ENCODE data around the gene NPW.

Gene NPW

DNA sequence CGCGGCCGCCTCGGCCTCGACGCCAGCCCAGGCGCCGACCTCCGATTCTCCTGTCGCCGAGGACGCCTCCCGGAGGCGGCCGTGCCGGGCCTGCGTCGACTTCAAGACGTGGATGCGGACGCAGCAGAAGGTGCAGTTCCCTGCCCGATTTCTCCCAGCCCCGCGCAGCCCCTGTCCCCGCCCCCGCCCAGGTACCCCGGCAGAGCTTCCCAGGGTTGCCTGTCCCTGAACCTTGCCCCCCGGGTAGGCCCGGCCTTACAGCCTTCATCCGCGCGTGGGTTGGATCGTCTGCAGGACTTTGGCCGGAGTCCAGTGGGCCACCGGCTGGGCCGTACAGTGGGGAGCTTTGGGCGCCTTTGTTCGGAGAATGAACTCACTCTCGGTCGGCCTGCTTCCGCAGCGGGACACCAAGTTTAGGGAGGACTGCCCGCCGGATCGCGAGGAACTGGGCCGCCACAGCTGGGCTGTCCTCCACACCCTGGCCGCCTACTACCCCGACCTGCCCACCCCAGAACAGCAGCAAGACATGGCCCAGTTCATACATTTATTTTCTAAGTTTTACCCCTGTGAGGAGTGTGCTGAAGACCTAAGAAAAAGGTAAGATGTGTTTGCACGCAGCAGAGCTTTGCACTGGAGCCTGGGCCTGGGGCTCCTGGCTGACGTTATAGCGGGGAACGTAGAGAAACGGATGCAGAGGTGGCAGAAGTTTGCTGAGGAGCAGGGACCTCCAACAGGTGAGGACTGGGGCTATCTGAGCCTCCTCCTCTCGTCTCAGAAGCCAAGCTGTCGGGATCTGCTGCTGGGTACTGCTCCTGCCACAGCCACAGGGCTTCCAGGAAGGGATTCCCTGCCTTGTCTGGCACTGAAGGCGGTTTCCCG lies 35.0 kb upstream of the NPW start:
- TF ChIP-seq, protein P1, sequence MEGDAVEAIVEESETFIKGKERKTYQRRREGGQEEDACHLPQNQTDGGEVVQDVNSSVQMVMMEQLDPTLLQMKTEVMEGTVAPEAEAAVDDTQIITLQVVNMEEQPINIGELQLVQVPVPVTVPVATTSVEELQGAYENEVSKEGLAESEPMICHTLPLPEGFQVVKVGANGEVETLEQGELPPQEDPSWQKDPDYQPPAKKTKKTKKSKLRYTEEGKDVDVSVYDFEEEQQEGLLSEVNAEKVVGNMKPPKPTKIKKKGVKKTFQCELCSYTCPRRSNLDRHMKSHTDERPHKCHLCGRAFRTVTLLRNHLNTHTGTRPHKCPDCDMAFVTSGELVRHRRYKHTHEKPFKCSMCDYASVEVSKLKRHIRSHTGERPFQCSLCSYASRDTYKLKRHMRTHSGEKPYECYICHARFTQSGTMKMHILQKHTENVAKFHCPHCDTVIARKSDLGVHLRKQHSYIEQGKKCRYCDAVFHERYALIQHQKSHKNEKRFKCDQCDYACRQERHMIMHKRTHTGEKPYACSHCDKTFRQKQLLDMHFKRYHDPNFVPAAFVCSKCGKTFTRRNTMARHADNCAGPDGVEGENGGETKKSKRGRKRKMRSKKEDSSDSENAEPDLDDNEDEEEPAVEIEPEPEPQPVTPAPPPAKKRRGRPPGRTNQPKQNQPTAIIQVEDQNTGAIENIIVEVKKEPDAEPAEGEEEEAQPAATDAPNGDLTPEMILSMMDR (IDR thresholded peaks at IDR 0.05; ENCODE audit: low read depth, low read length) = no peak
- TF ChIP-seq MAX (IDR thresholded peaks at IDR 0.05; ENCODE audit: low read depth, low read length) (no peak), MYC (IDR thresholded peaks at IDR 0.05; ENCODE audit: low read depth, low read length) (no peak), POLR2A (IDR thresholded peaks at IDR 0.05; ENCODE audit: extremely low read depth, insufficient read length) (no peak)
- peak overlapping the region; percentile 68 for H3K4me3 ChIP-seq (ENCODE audit: low read depth, low read length)
- no peak for DNase-seq (ENCODE audit: low read depth)

DNA sequence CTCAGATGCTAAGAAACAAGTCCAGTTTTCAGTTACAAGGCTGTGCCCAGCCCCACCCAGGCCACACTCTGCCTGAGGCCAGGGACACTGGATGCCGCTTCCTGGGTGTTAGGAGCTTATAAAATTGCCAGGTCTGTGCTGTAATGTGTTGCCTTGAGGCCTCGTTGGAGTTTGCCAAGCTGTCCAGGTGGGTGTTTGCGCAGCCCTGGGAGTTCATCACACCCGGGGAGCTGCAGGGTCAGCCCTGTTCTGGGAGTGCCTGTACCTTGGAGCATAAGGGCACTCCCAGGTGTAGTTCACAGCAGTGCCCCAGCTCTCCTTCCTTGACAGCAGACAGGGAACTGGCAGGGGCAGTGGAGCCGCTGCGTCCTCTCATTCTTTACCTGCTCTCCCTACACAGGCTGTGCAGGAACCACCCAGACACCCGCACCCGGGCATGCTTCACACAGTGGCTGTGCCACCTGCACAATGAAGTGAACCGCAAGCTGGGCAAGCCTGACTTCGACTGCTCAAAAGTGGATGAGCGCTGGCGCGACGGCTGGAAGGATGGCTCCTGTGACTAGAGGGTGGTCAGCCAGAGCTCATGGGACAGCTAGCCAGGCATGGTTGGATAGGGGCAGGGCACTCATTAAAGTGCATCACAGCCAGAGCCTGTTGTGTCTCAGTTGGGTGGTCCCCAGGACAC lies 34.0 kb upstream of the NPW start:
- peak overlapping the region; percentile 68 for H3K4me3 ChIP-seq (ENCODE audit: low read depth, low read length)
- TF ChIP-seq POLR2A (IDR thresholded peaks at IDR 0.05; ENCODE audit: extremely low read depth, insufficient read length) = no peak
- no peak for TF ChIP-seq MYC (IDR thresholded peaks at IDR 0.05; ENCODE audit: low read depth, low read length)
- no peak for TF ChIP-seq MAX (IDR thresholded peaks at IDR 0.05; ENCODE audit: low read depth, low read length)
- TF ChIP-seq, protein P1 (IDR thresholded peaks at IDR 0.05; ENCODE audit: low read depth, low read length) = no peak

DNA sequence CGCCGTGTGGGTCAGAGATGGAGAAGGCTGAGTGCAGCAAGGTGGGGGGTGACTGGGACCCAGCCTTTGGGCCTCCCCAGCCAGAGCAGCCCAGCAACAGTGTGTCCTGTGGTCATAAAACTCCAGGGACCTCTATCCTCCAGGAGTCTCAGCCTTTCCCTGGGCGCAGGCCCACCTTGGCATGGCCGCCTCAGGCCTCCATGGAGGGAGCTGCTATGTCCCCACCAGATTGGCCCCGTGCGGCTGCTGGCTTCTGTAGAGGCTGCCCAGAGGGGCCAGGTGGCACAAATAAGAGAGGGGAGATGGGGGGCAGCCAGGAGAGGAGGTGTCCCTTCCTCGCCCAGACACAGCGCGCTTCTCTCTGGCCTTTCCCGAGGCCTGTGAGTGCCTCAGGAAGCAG lies 32.4 kb upstream of the NPW start:
- no peak overlapping the region for H3K4me3 ChIP-seq (ENCODE audit: low read depth, low read length)
- TF ChIP-seq MYC (IDR thresholded peaks at IDR 0.05; ENCODE audit: low read depth, low read length) (no peak), MAX (IDR thresholded peaks at IDR 0.05; ENCODE audit: low read depth, low read length) (no peak), POLR2A (IDR thresholded peaks at IDR 0.05; ENCODE audit: extremely low read depth, insufficient read length) (no peak)
- TF ChIP-seq, protein P1 (IDR thresholded peaks at IDR 0.05; ENCODE audit: low read depth, low read length) = no peak
- DNase-seq (ENCODE audit: low read depth) = no peak

More for the DNA sequence above, 34.0 kb upstream of the NPW start:
- no peak for DNase-seq (ENCODE audit: low read depth)

GRCh38 chr16:1989209-1990100 lies 30.1 kb upstream of the NPW start, which contains the start of gene SYNGR3:
TSS of gene SYNGR3 (plus strand) at chr16:1989970. CDS start at chr16:1990103, 133 bp downstream.
- H3K4me3 ChIP-seq (ENCODE audit: low read depth, low read length) = no peak within 1 kb of the TSS
- no peak for TF ChIP-seq MYC (IDR thresholded peaks at IDR 0.05; ENCODE audit: low read depth, low read length)
- no peak for TF ChIP-seq POLR2A (IDR thresholded peaks at IDR 0.05; ENCODE audit: extremely low read depth, insufficient read length)
- TF ChIP-seq, protein P1 (IDR thresholded peaks at IDR 0.05; ENCODE audit: low read depth, low read length) = no peak
- TF ChIP-seq MAX (IDR thresholded peaks at IDR 0.05; ENCODE audit: low read depth, low read length) = no peak
- DNase-seq (ENCODE audit: low read depth) = no peak

DNA sequence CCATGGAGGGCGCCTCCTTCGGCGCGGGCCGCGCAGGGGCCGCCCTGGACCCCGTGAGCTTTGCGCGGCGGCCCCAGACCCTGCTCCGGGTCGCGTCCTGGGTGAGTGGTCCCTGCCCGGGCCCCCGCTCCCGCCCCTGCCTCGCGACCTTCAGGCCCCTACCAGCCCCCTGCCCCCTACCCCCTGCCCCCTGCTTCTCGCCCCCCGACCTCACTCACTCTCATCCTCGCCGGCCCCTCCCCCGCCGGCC lies 29.6 kb upstream of the NPW start:
- H3K4me3 ChIP-seq (ENCODE audit: low read depth, low read length) = no peak overlapping the region
- no peak for DNase-seq (ENCODE audit: low read depth)
- no peak for TF ChIP-seq POLR2A (IDR thresholded peaks at IDR 0.05; ENCODE audit: extremely low read depth, insufficient read length)

Measured in NB4 (cell line).